Measurements from ENCODE around the gene WFS1.

GRCh38 chr4:6226506-6226905, 43.1 kb upstream of the WFS1 start:
- TF ChIP-seq POLR2A (IDR thresholded peaks at IDR 0.05; ENCODE audit: low read depth) (no peak), CTCF (IDR thresholded peaks at IDR 0.05) (no peak)

All from esophagus muscularis mucosa (tissue), 3 donors.